22Rv1 (cell line): ENCODE measurements around the gene SIDT1.

ENCODE experiments used
- CTCF ChIP-seq: fragments of 450-650 bp; IDR thresholded peaks from 2 replicates; pipeline ENCODE4 v1.5.1; 2017; ENCODE audit warnings: mild to moderate bottlenecking
- ZFX ChIP-seq: fragments of 450-650 bp; IDR thresholded peaks from 2 replicates; pipeline ENCODE4 v1.6.1; 2017; ENCODE audit warnings: antibody characterized with exemption, borderline replicate concordance

- no peak for TF ChIP-seq CTCF
- no peak for TF ChIP-seq ZFX
Measured at GRCh38 chr3:113594066-113594465, 61.7 kb downstream of the SIDT1 start.
